T-helper 2 cell treated with Interferon-gamma antibody and Interleukin-4, amounts not matched to agents 5 μg/mL and 100 μg/mL, for 36 hours (primary cell): Measurements from ENCODE around the gene PCP4L1.

Experiments
- DNase-seq: peaks from one replicate; pipeline ENCODE4 v3.0.0; 2021; ENCODE audit warnings: low spot score
- H3K27ac Mint-ChIP-seq: one replicate; pipeline ENCODE4 v1.8.0; 2021; ENCODE audit warnings: mild to moderate bottlenecking, mixed read lengths
- H3K27me3 Mint-ChIP-seq: one replicate; pipeline ENCODE4 v1.8.0; 2021; ENCODE audit warnings: low read depth, mixed read lengths
- H3K36me3 Mint-ChIP-seq: one replicate; pipeline ENCODE4 v1.8.0; 2021; ENCODE audit warnings: low read depth, mixed read lengths
- H3K4me1 Mint-ChIP-seq: one replicate; pipeline ENCODE4 v1.8.0; 2021; ENCODE audit warnings: low read depth, mixed read lengths
- H3K4me3 Mint-ChIP-seq: one replicate; pipeline ENCODE4 v1.8.0; 2022; ENCODE audit warnings: mild to moderate bottlenecking, moderate library complexity, mixed read lengths
- H3K9me3 Mint-ChIP-seq: one replicate; pipeline ENCODE4 v1.8.0; 2021; ENCODE audit warnings: mixed read lengths

The PCP4L1 gene

DNA sequence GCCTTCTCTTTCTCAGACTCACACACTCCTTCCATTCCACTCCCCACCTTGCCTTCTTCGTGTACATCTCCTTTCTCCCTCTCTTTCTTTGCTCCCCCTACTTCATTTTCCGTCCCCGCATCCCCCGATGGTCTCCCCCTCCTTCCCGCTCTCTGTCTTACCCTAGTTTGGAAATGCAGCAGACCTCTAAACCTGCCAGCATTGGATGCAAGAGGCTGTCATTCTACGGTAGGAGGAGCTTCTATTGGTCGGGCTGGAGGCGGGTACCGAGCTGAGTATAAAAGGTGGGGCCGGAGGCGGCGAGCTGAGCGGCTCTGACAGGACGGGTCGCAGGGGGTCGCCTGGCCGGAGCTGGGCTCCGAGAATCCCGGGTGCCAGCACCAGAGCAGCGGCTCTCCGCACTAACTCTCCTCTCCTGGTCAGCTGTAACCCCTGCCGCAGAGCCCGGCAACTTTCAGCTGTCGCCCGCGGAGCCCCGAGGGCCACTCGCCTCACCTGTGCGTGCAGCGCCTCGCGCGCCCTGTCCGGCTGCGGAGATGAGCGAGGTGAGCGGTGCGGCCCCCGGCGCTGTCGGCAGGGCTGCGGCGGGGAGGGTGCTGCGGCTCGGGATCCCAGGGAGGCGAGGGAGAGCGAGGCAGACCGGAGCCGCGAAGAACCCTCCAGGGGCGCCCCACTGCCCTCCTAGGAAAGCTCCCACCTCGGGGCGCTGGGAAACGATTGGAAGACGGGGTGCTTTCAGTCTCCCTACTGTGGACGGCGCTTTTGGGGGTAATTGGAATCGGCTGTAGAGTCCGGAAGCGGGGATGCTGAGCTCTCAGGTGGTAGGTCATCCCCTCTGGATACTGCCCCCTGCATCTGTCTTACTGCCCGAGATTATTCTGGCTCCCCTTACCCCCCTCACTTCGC, at the start of gene PCP4L1:
Gene PCP4L1, plus strand, starts transcription at position 307 of the 906 bp plus-strand sequence. Its CDS starts 230 bp downstream, at position 537.
- Mint-ChIP-seq H3K27ac (no peak within 1 kb of the TSS), H3K4me3 (peak within 1 kb of the TSS; percentile 67), H3K4me1 (peaks cover 6% of the 10 kb centered on the region), H3K36me3 (peaks cover 5% of the 10 kb centered on the region), H3K9me3 (peaks cover 26% of the 10 kb centered on the region), H3K27me3 (peaks cover 49% of the 10 kb centered on the region)
- peak; percentile 17 for DNase-seq

DNA sequence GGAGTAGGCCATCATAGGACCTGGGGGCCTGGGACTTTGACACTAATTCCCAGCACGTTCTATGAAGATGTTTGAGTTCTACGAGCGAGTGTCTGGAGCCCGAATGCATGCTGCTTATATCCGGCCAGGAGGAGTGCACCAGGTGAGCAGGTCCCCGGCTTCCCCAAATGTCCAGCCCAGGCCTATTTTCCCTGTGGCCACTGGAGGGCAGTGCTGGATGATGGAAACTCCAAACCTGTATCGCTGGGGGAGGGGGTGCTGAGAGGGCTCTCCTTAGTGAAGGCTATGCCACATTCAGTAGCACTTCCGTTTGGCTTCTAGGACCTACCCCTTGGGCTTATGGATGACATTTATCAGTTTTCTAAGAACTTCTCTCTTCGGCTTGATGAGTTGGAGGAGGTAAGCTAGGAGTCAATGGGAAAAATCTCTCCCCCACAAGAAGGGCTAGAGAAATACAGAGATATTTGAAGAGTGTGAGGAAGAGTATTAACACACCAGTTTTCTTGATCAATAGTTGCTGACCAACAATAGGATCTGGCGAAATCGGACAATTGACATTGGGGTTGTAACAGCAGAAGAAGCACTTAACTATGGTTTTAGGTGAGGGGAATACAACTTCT, 48.6 kb upstream of the PCP4L1 start:
- Mint-ChIP-seq H3K27me3 (no peaks in the 10 kb centered on the region), H3K36me3 (peaks cover 69% of the 10 kb centered on the region), H3K4me3 (no peak overlapping the region), H3K9me3 (no peaks in the 10 kb centered on the region), H3K4me1 (peaks cover 22% of the 10 kb centered on the region), H3K27ac (peak overlapping the region; percentile 15)
- peak; percentile 61 for DNase-seq

DNA sequence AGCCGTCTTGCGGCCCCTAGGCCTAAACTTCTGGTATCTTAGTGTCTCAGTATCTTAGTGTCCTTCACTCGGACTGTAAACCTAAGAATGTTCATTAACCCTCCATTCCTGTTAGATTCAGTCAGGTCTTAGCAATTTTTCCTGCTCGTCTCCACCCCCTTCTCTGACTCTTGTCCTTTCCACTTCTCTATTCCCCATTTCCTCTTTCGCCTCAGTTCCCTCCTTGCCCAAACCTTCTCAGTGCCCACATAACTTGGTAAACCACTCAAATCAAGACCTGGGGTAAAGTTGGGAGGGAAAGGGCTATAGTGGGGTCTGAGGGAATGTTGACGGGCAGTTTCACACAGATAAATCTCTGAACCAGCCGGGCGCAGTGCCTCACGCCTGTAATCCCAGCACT, 44.2 kb upstream of the PCP4L1 start:
- no peak for DNase-seq
- H3K36me3 Mint-ChIP-seq: peaks cover 47% of the 10 kb centered on the region
- peaks cover 35% of the 10 kb centered on the region for H3K4me1 Mint-ChIP-seq
- no peaks in the 10 kb centered on the region for H3K27me3 Mint-ChIP-seq
- no peak overlapping the region for H3K27ac Mint-ChIP-seq
- no peak overlapping the region for H3K4me3 Mint-ChIP-seq
- H3K9me3 Mint-ChIP-seq: no peaks in the 10 kb centered on the region

DNA sequence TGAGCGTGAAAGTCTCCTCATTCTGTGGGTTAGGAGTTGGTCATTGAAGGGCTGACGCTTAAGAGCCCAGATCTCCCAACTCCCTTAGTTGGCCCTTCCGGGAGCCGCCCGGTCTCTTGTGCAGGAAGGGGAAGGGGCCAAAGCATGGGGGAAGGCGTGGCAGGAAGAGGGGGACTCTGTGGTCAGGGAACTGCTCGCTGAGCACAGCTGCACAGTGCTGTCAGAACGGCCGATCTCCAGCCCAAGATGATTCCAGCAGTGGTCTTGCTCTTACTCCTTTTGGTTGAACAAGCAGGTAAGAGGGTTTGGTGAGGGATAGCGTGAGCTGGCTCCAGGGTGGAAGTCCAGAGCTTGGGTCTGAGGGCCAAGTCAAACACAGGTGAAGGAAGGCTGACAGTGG, 43.5 kb upstream of the PCP4L1 start, which contains the start of gene FCER1G:
Gene FCER1G, plus strand, starts transcription at position 220 of the 400 bp plus-strand sequence. Its CDS starts 27 bp downstream, at position 247.
- DNase-seq: no peak
- peaks cover 40% of the 10 kb centered on the region for H3K36me3 Mint-ChIP-seq
- H3K9me3 Mint-ChIP-seq: no peaks in the 10 kb centered on the region
- peak within 1 kb of the TSS; percentile 51 for H3K4me3 Mint-ChIP-seq
- peak within 1 kb of the TSS; percentile 21 for H3K27ac Mint-ChIP-seq
- peaks cover 30% of the 10 kb centered on the region for H3K4me1 Mint-ChIP-seq
- no peaks in the 10 kb centered on the region for H3K27me3 Mint-ChIP-seq

DNA sequence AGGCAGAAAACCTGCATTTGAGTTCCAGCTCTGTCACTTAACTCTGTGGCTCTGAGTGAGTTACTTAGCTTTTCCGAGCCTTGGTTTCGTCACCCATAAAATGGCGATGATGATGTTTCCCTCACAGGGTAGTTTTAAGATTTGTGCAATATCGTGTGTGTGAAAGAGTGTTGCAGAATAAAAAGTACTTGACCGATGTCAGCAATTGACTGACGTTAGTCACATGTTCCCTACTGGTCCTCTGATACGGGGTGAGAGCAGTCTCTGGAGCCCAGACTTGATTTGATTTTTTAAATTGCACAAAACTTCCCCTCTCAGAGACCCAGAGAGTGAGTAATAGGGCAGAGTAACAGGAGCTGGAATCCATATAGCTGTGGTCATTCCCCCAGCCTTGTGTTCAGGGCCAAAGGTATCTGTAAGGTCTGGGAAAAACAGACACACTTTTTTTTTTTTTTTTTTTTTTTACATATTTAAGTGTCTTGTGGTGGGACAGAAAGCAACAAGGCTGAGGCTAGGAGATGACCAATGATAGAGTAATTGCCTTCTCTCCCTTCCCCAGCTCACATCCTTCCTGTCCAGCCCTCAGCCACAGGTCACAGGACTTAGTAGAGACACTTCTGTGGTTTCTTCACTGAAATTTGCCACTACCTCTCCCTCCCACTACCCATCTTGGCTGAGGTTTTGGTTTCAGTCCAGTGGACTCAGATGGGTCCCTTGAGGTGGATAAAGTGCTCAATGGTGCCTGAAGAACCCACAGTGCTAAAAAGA, 41.4 kb upstream of the PCP4L1 start:
- H3K36me3 Mint-ChIP-seq: peaks cover 26% of the 10 kb centered on the region
- no peak overlapping the region for H3K4me3 Mint-ChIP-seq
- no peak overlapping the region for H3K27ac Mint-ChIP-seq
- no peaks in the 10 kb centered on the region for H3K27me3 Mint-ChIP-seq
- H3K9me3 Mint-ChIP-seq: no peaks in the 10 kb centered on the region
- no peak for DNase-seq
- H3K4me1 Mint-ChIP-seq: peaks cover 29% of the 10 kb centered on the region

DNA sequence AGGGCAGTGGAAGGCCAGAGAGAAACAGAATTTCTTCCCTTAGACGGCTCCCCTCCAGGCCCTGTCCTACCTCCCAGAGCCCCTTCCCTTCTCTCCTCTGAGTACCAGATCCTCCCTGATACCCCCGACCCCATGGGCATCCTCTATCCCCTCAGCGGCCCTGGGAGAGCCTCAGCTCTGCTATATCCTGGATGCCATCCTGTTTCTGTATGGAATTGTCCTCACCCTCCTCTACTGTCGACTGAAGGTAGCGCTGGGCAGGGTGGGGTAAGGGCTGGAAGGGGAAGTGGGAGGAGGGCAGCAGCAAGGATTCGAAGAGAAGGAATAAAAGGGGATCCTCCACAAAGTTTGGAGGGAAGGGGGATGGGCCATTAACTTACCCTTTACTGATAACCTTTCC, 40.7 kb upstream of the PCP4L1 start:
- DNase-seq: no peak
- Mint-ChIP-seq H3K36me3 (peaks cover 22% of the 10 kb centered on the region), H3K27ac (no peak overlapping the region), H3K4me1 (peaks cover 29% of the 10 kb centered on the region), H3K9me3 (no peaks in the 10 kb centered on the region), H3K4me3 (no peak overlapping the region), H3K27me3 (no peaks in the 10 kb centered on the region)

DNA sequence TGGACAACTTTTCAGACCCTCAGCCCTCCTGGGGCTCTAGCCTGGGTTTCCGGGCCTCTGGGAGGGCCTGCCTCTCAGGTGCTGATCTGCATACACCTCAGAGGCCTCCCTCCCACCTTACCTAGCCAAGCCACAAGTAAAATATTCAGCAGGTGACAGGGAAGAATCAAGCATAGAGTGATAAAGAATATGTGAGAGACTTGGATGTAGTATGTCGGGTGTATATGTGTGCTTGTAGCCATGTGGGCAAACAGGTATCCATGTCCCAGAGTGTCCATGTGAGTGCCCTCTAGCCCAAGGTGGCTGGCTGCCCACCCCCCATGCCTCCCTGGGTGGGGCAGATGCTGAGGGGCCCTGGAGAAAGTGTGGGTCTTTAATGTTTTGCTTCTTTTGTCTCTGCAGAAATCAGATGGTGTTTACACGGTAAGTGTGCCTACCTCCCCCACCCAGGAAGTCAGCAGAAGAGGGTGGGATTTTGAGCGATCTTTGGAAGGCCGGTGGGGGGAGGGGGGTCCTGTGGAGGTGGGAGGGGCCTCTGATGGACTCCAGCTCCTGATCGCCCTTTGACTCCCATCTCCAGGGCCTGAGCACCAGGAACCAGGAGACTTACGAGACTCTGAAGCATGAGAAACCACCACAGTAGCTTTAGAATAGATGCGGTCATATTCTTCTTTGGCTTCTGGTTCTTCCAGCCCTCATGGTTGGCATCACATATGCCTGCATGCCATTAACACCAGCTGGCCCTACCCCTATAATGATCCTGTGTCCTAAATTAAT, 40.1 kb upstream of the PCP4L1 start:
- DNase-seq: no peak
- Mint-ChIP-seq H3K9me3 (no peaks in the 10 kb centered on the region), H3K27ac (peak overlapping the region; percentile 39), H3K27me3 (no peaks in the 10 kb centered on the region), H3K36me3 (peaks cover 16% of the 10 kb centered on the region), H3K4me1 (peaks cover 29% of the 10 kb centered on the region), H3K4me3 (no peak overlapping the region)

DNA sequence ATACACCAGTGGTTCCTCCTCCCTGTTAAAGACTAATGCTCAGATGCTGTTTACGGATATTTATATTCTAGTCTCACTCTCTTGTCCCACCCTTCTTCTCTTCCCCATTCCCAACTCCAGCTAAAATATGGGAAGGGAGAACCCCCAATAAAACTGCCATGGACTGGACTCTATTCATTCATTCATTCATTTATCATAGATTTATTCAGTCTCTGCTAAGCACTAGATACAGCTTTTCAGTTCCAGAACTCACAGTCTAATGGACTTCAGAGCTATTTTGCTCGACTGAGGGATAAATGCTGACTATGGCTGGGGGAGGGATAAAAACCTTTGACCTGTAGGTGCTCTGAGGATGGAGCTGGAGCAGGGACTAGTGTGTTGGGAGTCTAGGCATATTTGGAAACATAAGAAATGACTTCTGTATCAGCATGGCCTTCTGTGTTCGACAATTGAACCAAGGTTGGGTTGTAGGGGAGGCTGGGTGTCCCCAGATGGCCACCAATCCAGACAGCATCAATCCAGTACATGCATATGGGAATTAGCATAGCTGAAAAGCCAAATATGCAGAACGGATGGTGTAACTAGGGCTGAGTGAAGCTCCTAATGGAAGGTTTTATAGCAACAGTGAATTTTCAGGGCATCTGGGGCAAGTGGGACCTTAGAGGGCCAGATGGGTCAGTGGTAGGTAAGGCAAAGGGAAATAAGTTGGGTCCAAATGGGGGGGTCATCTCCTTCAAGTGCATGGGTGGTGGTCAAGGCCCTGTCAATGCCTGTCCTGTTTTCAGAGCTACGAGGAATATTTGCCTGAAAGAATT, 39.3 kb upstream of the PCP4L1 start:
- Mint-ChIP-seq H3K4me1 (peaks cover 29% of the 10 kb centered on the region), H3K4me3 (no peak overlapping the region), H3K36me3 (peaks cover 8% of the 10 kb centered on the region), H3K27ac (no peak overlapping the region), H3K9me3 (no peaks in the 10 kb centered on the region), H3K27me3 (no peaks in the 10 kb centered on the region)
- DNase-seq: no peak

DNA sequence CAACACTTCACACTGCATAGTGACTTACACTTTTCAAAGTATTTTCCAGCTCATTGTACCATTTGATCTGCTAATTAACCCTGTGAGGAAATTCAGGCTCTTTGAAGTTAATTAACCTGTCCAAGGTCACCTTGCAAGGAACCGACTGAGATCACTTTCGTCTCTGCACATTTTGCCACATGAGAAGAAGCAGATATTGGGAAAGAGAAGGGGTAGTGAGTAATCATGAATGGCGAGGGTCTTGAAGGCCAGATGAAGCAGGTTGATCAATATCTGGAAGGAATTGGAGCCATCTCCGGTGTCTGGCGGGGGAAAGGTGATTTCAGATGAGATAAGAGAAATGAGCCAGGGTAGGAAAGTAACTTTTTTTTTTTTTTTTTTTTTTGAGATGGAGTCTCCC, 38.5 kb upstream of the PCP4L1 start:
- H3K27me3 Mint-ChIP-seq: no peaks in the 10 kb centered on the region
- H3K4me1 Mint-ChIP-seq: peaks cover 26% of the 10 kb centered on the region
- peaks cover 3% of the 10 kb centered on the region for H3K36me3 Mint-ChIP-seq
- no peak for DNase-seq
- no peaks in the 10 kb centered on the region for H3K9me3 Mint-ChIP-seq
- H3K27ac Mint-ChIP-seq: no peak overlapping the region
- H3K4me3 Mint-ChIP-seq: no peak overlapping the region

DNA sequence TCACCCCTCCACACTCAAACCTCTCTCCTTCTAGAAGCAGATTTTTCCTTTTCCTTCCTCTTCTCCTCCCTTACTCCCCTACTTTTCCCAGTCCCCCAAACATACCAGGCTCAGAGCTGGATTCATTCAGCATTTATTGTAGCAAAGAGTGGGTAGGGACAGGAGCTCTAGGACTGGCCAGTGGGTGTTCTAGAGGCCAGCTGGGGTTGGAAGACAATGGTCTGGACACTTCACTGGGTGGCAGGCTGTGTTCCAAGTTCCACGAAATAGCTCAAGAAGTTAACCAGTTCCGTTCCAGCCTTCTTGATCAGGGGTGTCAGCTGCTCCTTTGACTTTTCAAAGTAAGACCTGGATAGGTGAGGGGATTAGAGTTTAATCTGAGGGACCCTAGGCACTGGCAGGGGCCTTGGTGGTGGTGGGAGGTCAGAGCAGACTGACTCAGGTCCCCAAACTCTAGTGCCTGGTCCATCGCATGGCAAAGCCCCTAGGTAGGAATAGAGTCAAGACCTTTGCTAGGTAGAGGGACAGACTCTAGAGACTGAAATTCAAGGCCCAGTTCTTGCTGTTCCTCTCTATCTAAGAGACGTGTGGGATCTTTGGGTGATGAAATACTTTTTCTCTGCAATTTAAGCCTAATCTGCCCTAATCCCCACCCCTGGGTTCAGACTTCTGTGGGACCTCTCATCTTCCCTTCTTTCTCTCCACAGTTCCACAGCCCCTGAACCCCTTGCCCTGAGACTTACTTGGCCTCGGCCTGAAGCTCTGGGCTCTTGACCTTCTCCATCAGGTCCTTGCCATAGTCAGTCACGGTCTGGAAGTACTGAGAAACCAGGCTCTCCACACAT, 36.1 kb upstream of the PCP4L1 start:
- Mint-ChIP-seq H3K27me3 (no peaks in the 10 kb centered on the region), H3K9me3 (no peaks in the 10 kb centered on the region), H3K4me1 (peaks cover 29% of the 10 kb centered on the region), H3K27ac (no peak overlapping the region), H3K4me3 (no peak overlapping the region), H3K36me3 (peaks cover 1% of the 10 kb centered on the region)
- DNase-seq: no peak

DNA sequence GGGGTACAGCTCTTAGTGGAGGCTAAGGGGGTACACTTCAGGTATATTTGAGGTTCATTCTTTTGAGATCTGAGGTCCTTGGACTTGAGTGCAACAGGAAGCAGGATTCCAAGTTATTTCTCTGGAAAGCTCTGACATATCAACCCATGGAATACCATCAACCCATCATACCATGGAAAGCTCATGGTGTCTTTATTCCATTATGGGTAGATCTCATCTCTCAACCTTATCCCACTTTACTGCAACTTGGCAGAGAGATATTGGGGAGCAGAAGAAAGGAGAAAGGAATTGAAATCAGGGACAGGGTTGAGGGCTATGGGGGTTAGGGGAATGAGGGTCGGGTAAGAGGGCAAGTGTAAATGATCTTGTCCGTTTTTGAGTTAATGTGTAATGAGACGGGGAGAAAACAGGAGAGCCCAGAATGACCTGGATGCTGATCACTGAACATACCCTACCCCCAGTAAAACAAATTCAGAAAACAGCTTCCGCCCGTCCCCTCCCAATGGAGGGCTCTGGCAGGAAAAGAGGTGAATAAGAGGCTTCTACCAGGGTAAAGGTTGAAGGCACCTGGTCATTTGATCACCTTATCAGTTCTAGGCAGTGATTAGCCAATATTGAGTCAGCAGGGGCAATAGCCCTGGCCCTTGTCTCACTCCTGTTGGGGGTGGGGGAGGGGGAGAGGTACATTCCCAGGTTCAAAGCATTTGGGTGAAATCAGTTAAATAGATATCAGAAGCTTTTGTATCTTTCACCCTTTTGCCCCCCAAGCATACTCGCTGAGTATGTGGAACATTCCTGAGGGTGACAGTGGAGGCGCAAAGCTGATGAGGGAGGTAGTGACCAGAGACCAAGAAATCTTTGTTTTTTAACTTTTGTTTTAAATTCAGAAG, 34.5 kb upstream of the PCP4L1 start:
- H3K36me3 Mint-ChIP-seq: peaks cover 15% of the 10 kb centered on the region
- no peaks in the 10 kb centered on the region for H3K9me3 Mint-ChIP-seq
- no peak overlapping the region for H3K4me3 Mint-ChIP-seq
- no peak for DNase-seq
- H3K27ac Mint-ChIP-seq: no peak overlapping the region
- peaks cover 23% of the 10 kb centered on the region for H3K4me1 Mint-ChIP-seq
- no peaks in the 10 kb centered on the region for H3K27me3 Mint-ChIP-seq
